Skin epidermis (tissue), 12 donors: ENCODE results near the gene NR3C2.
A peak's percentile ranks its signal among the peaks of the same experiment; 100 is the strongest.

ENCODE experiments used
- H3K27ac ChIP-seq, 21 experiments: fragments of 200-600 bp; sonication (generic) in 11 of 21; one replicate each; pipeline ENCODE4 v1.5.0; 2020; ENCODE audit warnings: mild to moderate bottlenecking in 3 of 21, inconsistent platforms in 2 of 21, moderate library complexity in 2 of 21
- H3K4me3 ChIP-seq, 7 experiments: fragments of 200-600 bp; sonication (generic) in 2 of 7; one replicate each; pipeline ENCODE4 v1.5.0; 2020; ENCODE audit warnings: inconsistent platforms in 2 of 7, mild to moderate bottlenecking in 2 of 7, moderate library complexity in 1 of 7

The NR3C2 gene

GRCh38 chr4:148376151-148376550 lies 66.1 kb downstream of the NR3C2 start:
- Histone ChIP-seq H3K27ac (peak overlapping the region in 10 of 21 experiments; percentile 2 to 68 (median 29)), H3K4me3 (peak overlapping the region in 1 of 7 experiments; percentile 15)

GRCh38 chr4:148375584-148375983 lies 66.6 kb downstream of the NR3C2 start:
- peak overlapping the region in 1 of 7 experiments; percentile 15 for H3K4me3 ChIP-seq
- peak overlapping the region in 3 of 21 experiments; percentile 19 to 62 (median 39) for H3K27ac ChIP-seq

DNA sequence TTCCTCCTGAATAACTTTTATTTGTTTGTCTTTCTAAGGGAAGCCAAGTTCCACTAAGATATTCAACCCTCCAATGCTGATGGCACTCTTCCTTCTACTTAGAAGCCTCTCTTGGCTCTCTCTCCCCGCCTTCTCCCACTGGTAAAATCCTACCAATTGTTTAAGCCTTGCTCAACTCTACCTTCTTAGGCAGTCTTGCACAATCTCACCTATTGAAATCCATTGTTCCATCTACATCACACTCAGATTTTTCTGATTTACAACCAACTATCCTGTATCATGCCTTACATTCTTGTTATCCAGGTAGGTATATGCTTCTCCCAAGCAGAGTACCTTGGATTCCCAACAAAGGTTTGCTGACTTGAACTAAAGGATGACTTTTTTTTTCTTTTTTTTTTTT lies 69.1 kb downstream of the NR3C2 start:
- H3K4me3 ChIP-seq: no peak overlapping the region
- H3K27ac ChIP-seq: no peak overlapping the region

GRCh38 chr4:148369919-148370318 lies 72.3 kb downstream of the NR3C2 start:
- no peak overlapping the region for H3K27ac ChIP-seq

DNA sequence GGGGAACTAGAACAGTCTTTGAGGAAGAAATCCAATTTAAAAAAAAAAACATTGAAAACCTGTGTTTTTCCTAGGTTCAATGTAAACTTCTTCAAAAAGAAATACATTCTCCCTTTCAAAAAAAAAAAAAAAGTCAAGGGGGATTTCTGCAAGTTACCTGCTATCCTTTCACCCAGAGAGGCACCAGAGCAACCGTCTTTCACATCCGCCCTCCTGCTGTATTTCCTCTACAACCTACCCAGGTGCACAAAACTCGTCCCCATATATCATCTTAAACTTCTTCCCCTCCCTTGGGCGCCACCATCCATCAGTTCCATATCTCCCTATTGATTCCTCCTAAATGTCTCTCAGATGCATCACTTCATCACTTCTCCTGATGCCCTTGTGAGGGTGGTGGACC lies 74.5 kb downstream of the NR3C2 start:
- Histone ChIP-seq H3K4me3 (no peak overlapping the region), H3K27ac (no peak overlapping the region)

More at GRCh38 chr4:148369919-148370318, 72.3 kb downstream of the NR3C2 start:
- no peak overlapping the region for H3K4me3 ChIP-seq

DNA sequence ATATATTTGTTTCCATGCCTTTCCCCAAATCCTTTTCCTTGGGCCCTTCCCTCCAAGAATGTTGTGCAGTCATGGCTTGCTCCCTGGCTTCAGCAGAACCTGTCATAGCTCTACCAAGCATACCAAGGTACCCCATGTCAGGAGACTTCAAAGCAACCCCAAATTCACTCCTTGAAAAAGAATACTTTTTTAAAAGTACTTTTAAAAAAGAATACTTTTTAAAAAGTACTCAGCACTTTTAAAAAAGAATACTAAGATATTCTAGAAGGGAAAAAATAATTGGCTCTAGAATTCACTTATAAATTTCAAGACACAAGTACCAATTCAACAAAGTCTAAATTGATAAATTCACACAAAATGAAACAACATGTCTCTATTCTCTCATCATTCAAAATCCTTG lies 76.0 kb downstream of the NR3C2 start:
- no peak overlapping the region for H3K27ac ChIP-seq
- no peak overlapping the region for H3K4me3 ChIP-seq

DNA sequence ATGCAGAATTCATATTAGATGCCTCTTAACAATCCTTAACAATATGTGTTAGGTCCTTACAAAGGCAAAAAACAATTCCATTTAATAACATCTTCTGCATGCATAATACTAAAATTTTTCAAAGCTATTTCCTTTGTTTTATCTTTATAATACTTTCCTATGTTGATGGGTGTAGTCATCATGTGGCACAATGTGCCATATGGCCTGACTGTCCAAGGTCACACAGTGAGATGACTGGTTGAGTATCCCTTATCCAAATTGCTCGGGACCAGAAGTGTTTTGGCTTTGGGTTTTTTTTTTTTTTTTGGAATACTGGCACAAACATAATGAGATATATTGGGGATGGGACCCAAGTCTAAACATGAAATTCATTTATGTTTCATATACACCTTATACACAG lies 77.7 kb downstream of the NR3C2 start:
- no peak overlapping the region for H3K27ac ChIP-seq
- H3K4me3 ChIP-seq: no peak overlapping the region

GRCh38 chr4:148359769-148360168 lies 82.4 kb downstream of the NR3C2 start:
- Histone ChIP-seq H3K4me3 (no peak overlapping the region), H3K27ac (no peak overlapping the region)

GRCh38 chr4:148355442-148356123 lies 86.6 kb downstream of the NR3C2 start:
- Histone ChIP-seq H3K4me3 (no peak overlapping the region), H3K27ac (peak overlapping the region in 1 of 21 experiments; percentile 51)

DNA sequence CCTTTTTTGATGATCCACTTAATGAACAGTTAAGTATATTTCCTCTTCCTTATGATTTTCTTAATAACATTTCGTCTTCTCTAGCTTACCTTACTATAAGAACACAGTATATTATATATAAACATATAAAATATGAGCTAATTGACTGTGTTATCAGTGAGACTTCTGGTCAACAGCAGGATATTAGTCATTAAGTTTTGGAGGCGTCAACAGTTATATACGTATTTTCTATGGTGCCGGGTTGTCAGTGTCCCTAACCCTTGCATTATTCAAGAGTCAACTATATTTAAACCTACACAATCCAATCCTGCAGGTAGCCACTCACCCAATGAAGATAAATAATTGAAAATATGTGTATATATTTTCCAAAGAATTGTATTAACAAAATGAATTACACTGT lies 88.0 kb downstream of the NR3C2 start:
- no peak overlapping the region for H3K27ac ChIP-seq
- H3K4me3 ChIP-seq: no peak overlapping the region

- H3K4me3 ChIP-seq: no peak overlapping the region
- no peak overlapping the region for H3K27ac ChIP-seq
These were observed 88.6 kb downstream of the NR3C2 start for GRCh38 chr4:148353571-148353970.

- Histone ChIP-seq H3K27ac (no peak overlapping the region), H3K4me3 (no peak overlapping the region)
These were observed 93.1 kb downstream of the NR3C2 start for GRCh38 chr4:148349153-148349552.

DNA sequence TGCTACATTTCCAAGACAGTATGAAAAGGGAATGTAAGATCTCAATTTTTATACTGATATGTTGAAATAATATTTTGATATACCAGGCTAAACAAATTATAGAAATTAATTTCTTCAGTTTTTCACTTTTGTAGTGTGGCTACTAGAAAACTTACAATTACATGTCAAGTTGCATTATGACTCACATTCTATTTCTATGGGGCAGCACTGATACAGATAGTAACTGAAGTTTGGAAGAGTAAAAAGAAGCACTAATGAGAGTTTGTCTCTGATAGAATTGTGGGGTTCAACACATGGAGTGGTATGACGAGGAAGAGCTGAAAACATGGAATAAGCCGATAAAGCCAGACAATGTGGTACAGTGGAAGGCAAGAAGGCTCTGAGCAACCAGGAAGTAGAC lies 95.6 kb downstream of the NR3C2 start:
- no peak overlapping the region for H3K4me3 ChIP-seq
- H3K27ac ChIP-seq: no peak overlapping the region

GRCh38 chr4:148345509-148345908 lies 96.7 kb downstream of the NR3C2 start:
- H3K27ac ChIP-seq: no peak overlapping the region
- H3K4me3 ChIP-seq: no peak overlapping the region

- Histone ChIP-seq H3K4me3 (no peak overlapping the region), H3K27ac (no peak overlapping the region)
These were observed 97.3 kb downstream of the NR3C2 start for GRCh38 chr4:148344941-148345340.

DNA sequence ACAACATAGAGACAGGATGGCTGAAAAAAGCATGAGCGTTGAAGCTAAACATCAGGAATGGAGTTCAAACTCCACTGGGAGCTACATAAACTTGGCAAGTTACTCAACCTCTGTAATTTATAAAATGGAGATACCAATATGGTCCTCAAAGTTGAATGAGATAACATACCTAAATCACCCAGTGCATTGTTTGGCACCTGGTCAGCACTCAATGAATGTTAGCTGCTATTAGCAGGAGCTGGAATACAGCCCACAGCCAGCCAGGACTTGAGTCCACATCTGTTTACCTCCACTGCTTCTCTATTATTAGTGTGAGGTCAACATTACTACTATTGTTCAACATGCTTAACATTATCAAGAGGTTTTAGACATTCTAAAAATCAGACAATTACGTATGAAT lies 97.9 kb downstream of the NR3C2 start:
- no peak overlapping the region for H3K4me3 ChIP-seq

GRCh38 chr4:148341980-148342800 lies 100.0 kb downstream of the NR3C2 start:
- Histone ChIP-seq H3K4me3 (no peak overlapping the region), H3K27ac (no peak overlapping the region)

More for the DNA sequence above, 97.9 kb downstream of the NR3C2 start:
- H3K27ac ChIP-seq: no peak overlapping the region

DNA sequence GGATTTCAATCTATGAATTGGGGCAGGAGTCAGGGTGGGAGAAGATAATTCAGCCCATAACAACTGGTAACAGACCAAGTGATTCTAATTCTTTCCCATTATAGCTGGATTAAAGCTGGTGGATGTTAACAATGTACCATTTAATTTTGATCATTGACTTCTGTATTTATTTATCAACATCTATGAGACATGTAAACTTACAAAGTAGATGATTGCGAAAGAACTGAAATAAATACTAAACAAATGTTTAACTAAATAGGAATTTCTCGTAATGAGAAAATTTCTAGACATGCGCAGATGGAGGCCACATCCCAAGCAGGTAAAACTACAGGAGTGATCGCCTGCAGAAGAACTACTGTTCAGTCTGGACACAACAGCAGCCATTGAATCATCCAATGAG lies 107.1 kb downstream of the NR3C2 start:
- Histone ChIP-seq H3K27ac (no peak overlapping the region), H3K4me3 (no peak overlapping the region)

DNA sequence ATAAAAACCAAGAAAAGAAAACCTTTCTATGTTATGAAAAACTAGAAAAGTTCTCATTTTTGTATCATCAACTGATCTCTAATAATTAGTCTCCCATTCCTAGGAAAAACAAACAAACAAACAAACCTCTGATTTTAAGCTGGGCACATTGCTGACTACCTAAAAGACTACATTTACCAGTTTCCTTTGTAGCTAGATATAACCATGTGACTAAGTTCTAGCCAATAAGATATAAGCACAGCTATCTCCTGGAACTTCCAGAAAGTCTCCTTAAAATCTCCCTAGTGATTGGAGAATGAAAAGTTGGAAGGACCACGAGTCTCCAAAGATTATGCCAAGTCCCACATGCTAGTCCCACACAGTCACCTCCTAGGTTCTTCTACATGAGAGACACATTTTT lies 108.9 kb downstream of the NR3C2 start:
- Histone ChIP-seq H3K4me3 (no peak overlapping the region), H3K27ac (no peak overlapping the region)

GRCh38 chr4:148332486-148332885 lies 109.7 kb downstream of the NR3C2 start:
- no peak overlapping the region for H3K27ac ChIP-seq
- no peak overlapping the region for H3K4me3 ChIP-seq

DNA sequence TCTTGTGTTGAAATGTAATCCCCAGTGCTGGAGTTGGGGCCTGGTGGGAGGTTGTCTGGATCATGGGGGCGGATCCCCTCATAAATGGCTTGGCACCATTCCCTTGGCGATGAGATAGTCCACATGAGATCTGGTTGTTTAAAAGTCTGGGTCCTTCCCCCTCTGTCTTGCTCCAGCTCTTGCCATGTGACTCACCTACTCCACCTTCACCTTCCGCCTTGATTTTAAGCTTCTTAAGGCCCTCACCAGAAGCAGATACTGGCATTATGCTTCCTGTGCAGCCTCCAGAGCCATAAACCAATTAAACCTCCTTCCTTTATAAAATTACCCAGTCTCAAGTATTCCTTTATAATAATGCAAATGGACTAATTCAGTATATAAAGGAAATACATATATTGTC lies 111.5 kb downstream of the NR3C2 start:
- Histone ChIP-seq H3K4me3 (no peak overlapping the region), H3K27ac (no peak overlapping the region)
